Activated naive CD8-positive, alpha-beta T cell treated with anti-CD3 and anti-CD28 coated beads for 36 hours (primary cell): ENCODE measurements around the gene CPSF6. TPM values are rescaled to one million over a fixed set of nuclear protein-coding genes. Genes with fewer than 3 reads are reported as not detected.

ENCODE experiments used
- total RNA-seq, 2 experiments: library from RNA; stranded (reverse); gene quantifications; one replicate each; pipeline ENCODE4 v1.2.3, GENCODE V29; 2021

Gene CPSF6
- total RNA-seq, 2 experiments from 2014 or later, result 124 to 133 TPM

Other genes with a start within 250 kb of the CPSF6 start
- gene LYZ, start 108.8 kb downstream of the CPSF6 start, total RNA-seq, result not detected
- gene YEATS4, start 120.2 kb downstream of the CPSF6 start, total RNA-seq, result 10 to 100 TPM; 58.1 to 59.7 TPM
- 10 to 100 TPM in 1 of 2 experiments, 1 to 10 TPM in 1; 10.0 to 10.9 TPM for gene FRS2, start 230.8 kb downstream of the CPSF6 start, total RNA-seq